SHP77 (cell line): ENCODE data around the gene OR14K1.
"Not testable (repeated sequence)": the region's sequence is repeated elsewhere in the genome, so short reads cannot be mapped to it uniquely, and the experiment has no call there.

ENCODE experiments used
- DNase-seq, 2 experiments: peaks; one replicate each; lab custom pipeline; 2025; lab: John Stamatoyannopoulos, UW

OR14K1 gene

GRCh38 chr1:247738315-247738714 lies at the start of gene OR14K1:
Gene OR14K1 (plus strand): TSS chr1:247738615. CDS start chr1:247738615, 0 bp downstream.
- DNase-seq, result no peak

- DNase-seq, result no peak
Measured at GRCh38 chr1:247701338-247701737, 37.1 kb upstream of the OR14K1 start.

- DNase-seq, result not testable (repeated sequence)
Measured at GRCh38 chr1:247710681-247711080, 27.7 kb upstream of the OR14K1 start.

- DNase-seq, result no peak
Measured at GRCh38 chr1:247713753-247714152, 24.7 kb upstream of the OR14K1 start.

- DNase-seq, result no peak
Measured at GRCh38 chr1:247716546-247716945, 21.9 kb upstream of the OR14K1 start, which contains the start of gene OR6F1. Gene OR6F1 (minus strand): TSS chr1:247716646. CDS start chr1:247712755, 3,891 bp downstream.

GRCh38 chr1:247721222-247721621 lies 17.2 kb upstream of the OR14K1 start:
- DNase-seq, result no peak

GRCh38 chr1:247740721-247741120 lies 2.3 kb downstream of the OR14K1 start:
- no peak for DNase-seq

GRCh38 chr1:247741756-247742155 lies 3.3 kb downstream of the OR14K1 start:
- no peak for DNase-seq

- DNase-seq, result not testable (repeated sequence)
Measured at GRCh38 chr1:247742215-247742760, 3.9 kb downstream of the OR14K1 start.

- DNase-seq, result no peak
Measured at GRCh38 chr1:247746391-247746935, 8.0 kb downstream of the OR14K1 start.

- no peak for DNase-seq
Measured at GRCh38 chr1:247747616-247748015, 9.2 kb downstream of the OR14K1 start.

GRCh38 chr1:247748041-247748440 lies 9.6 kb downstream of the OR14K1 start, which contains the start of gene OR14A2:
Gene OR14A2 (minus strand): TSS chr1:247748141.
- DNase-seq, result no peak

- no peak for DNase-seq
Measured at GRCh38 chr1:247749870-247750269, 11.5 kb downstream of the OR14K1 start.

- DNase-seq, result not testable (repeated sequence)
Measured at GRCh38 chr1:247754311-247754710, 15.9 kb downstream of the OR14K1 start.

GRCh38 chr1:247760456-247760855 lies 22.0 kb downstream of the OR14K1 start, which contains the start of gene OR1C1:
Gene OR1C1 (minus strand): TSS chr1:247760556. CDS start chr1:247758406, 2,150 bp downstream.
- no peak for DNase-seq

GRCh38 chr1:247769603-247770002 lies 31.2 kb downstream of the OR14K1 start:
- no peak for DNase-seq
